CD14-positive monocyte (primary cell): ENCODE results near the gene GNG2. TPM values are rescaled to one million over a fixed set of nuclear protein-coding genes. Genes with fewer than 3 reads are reported as not detected.

ENCODE experiments used
- DNase-seq, 3 donors: peaks; one replicate each; pipeline ENCODE4 v3.0.0-alpha.2; 2011 to 2022
- H2AFZ ChIP-seq: 2 replicates; pipeline ENCODE4 v1.6.0; 2012; ENCODE audit warnings: mild to moderate bottlenecking, low read depth, low read length, inconsistent platforms; ENCODE audit not compliant: insufficient read depth, poor library complexity, severe bottlenecking
- H3K27ac ChIP-seq, 2 donors: 1 replicate in 1 of 2; 2 replicates in 1 of 2; pipeline ENCODE4 v1.5.1; 2012 to 2013; ENCODE audit warnings: low read length in 2 of 2, control low read depth in 1 of 2, inconsistent platforms in 1 of 2, low read depth in 1 of 2, mild to moderate bottlenecking in 1 of 2
- H3K27me3 ChIP-seq, 2 donors: one replicate each; pipeline versions ENCODE4 v1.6.0 to v1.6.1; 2011 to 2013; ENCODE audit warnings: low read length in 2 of 2; ENCODE audit not compliant: control insufficient read depth in 2 of 2, insufficient read depth in 2 of 2
- H3K36me3 ChIP-seq, 2 donors: replicated peaks in 1 of 2; 1 replicate in 1 of 2; 2 replicates in 1 of 2; pipeline versions ENCODE4 v1.5.1 to v1.6.1; 2012 to 2013; ENCODE audit warnings: low read length in 2 of 2, control low read depth in 1 of 2, inconsistent platforms in 1 of 2, mild to moderate bottlenecking in 1 of 2; ENCODE audit not compliant: insufficient read depth in 2 of 2, control insufficient read depth in 1 of 2
- H3K4me1 ChIP-seq, 2 donors: 1 replicate in 1 of 2; 2 replicates in 1 of 2; pipeline versions ENCODE4 v1.5.1 to v1.6.1; 2012 to 2013; ENCODE audit warnings: low read length in 2 of 2, control low read depth in 1 of 2, inconsistent platforms in 1 of 2, mild to moderate bottlenecking in 1 of 2, moderate library complexity in 1 of 2; ENCODE audit not compliant: insufficient read depth in 2 of 2, control insufficient read depth in 1 of 2
- H3K4me2 ChIP-seq: replicated peaks from 2 replicates; pipeline ENCODE3; 2012; ENCODE audit warnings: low read length, moderate library complexity, mild to moderate bottlenecking; ENCODE audit not compliant: poor library complexity, severe bottlenecking; ENCODE audit errors: extremely low read depth
- H3K4me3 ChIP-seq, 3 experiments: fragments of 200-600 bp in 1 of 3; sonication (generic) in 1 of 3; replicated peaks in 1 of 3; 1 replicate in 2 of 3; 2 replicates in 1 of 3; pipeline ENCODE4 v1.5.1; 2011 to 2013; ENCODE audit warnings: low read length in 3 of 3, mild to moderate bottlenecking in 3 of 3, control low read depth in 2 of 3, low read depth in 2 of 3, inconsistent platforms in 1 of 3, moderate library complexity in 1 of 3
- H3K79me2 ChIP-seq: 2 replicates; pipeline ENCODE4 v1.6.0; 2012; ENCODE audit warnings: mild to moderate bottlenecking, control low read depth, inconsistent platforms, low read length, moderate library complexity; ENCODE audit not compliant: insufficient read depth
- H3K9ac ChIP-seq: 2 replicates; pipeline ENCODE4 v1.6.0; 2017; ENCODE audit warnings: low read length, mild to moderate bottlenecking; ENCODE audit not compliant: insufficient read depth, poor library complexity, severe bottlenecking
- H3K9me3 ChIP-seq, 2 donors: replicated peaks in 1 of 2; 1 replicate in 1 of 2; 2 replicates in 1 of 2; pipeline versions ENCODE4 v1.5.1 to v1.6.1; 2012 to 2013; ENCODE audit warnings: low read length in 2 of 2, control low read depth in 1 of 2; ENCODE audit not compliant: control insufficient read depth in 1 of 2, insufficient read depth in 1 of 2
- H4K20me1 ChIP-seq: 2 replicates; pipeline ENCODE4 v1.6.0; 2012; ENCODE audit warnings: mild to moderate bottlenecking, low read length, control low read depth, moderate library complexity; ENCODE audit not compliant: insufficient read depth
- H3K27ac Mint-ChIP-seq, 7 donors: one replicate each; pipeline ENCODE4 v1.8.0; 2020; ENCODE audit warnings: mild to moderate bottlenecking in 7 of 7, mixed read lengths in 7 of 7, moderate library complexity in 6 of 7, inconsistent platforms in 2 of 7
- H3K27me3 Mint-ChIP-seq, 3 donors: one replicate each; pipeline ENCODE4 v1.8.0; 2021 to 2022; ENCODE audit warnings: low read depth in 3 of 3, mild to moderate bottlenecking in 3 of 3, mixed read lengths in 3 of 3, moderate library complexity in 3 of 3, inconsistent platforms in 1 of 3
- H3K36me3 Mint-ChIP-seq, 2 donors: one replicate each; pipeline ENCODE4 v1.8.0; 2020; ENCODE audit warnings: mixed read lengths in 2 of 2, inconsistent platforms in 1 of 2, mild to moderate bottlenecking in 1 of 2
- H3K4me1 Mint-ChIP-seq: one replicate; pipeline ENCODE4 v1.8.0; 2020; ENCODE audit warnings: mild to moderate bottlenecking, mixed read lengths
- H3K4me3 Mint-ChIP-seq, 2 donors: one replicate each; pipeline ENCODE4 v1.8.0; 2020; ENCODE audit warnings: mild to moderate bottlenecking in 2 of 2, mixed read lengths in 2 of 2, moderate library complexity in 1 of 2
- H3K9me3 Mint-ChIP-seq, 7 donors: one replicate each; pipeline ENCODE4 v1.8.0; 2020 to 2022; ENCODE audit warnings: mixed read lengths in 7 of 7, mild to moderate bottlenecking in 6 of 7, moderate library complexity in 6 of 7, inconsistent platforms in 2 of 7
- WGBS: methylation state at CpG from one replicate; pipeline ENCODE4 v1.1.5; 2013; ENCODE audit warnings: missing lambda C conversion rate; ENCODE audit not compliant: insufficient coverage; 5-methylcytosine and 5-hydroxymethylcytosine counted together
- intact Hi-C, 2 donors: fragments of 100-400 bp; cut with micrococcal nuclease; formaldehyde crosslinking; loops; one replicate each; pipeline versions ENCODE4 v1.15.0 to v1.15.1; 2023
- polyA plus RNA-seq, 3 donors: library from polyadenylated mRNA; depleted of rRNA in 1 of 3; unstranded in 2 of 3; stranded (reverse) in 1 of 3; fragments of 300-500 nt in 2 of 3; fragments of >200 nt in 1 of 3; fragmentation: Illumina TruSeq in 2 of 3; gene quantifications; 1 replicate in 2 of 3; 2 replicates in 1 of 3; pipeline ENCODE4 v1.2.3, GENCODE V29; 2012 to 2021
- TF ChIP-seq, protein P1 (sequence below): fragments of 200-600 bp; IDR thresholded peaks from one replicate; pipeline ENCODE4 v1.8.0; 2022; ENCODE audit warnings: antibody characterized with exemption, mild to moderate bottlenecking

Gene GNG2
- polyA plus RNA-seq, 3 donors, result 42.7 to 151 (median 146) TPM

DNA sequence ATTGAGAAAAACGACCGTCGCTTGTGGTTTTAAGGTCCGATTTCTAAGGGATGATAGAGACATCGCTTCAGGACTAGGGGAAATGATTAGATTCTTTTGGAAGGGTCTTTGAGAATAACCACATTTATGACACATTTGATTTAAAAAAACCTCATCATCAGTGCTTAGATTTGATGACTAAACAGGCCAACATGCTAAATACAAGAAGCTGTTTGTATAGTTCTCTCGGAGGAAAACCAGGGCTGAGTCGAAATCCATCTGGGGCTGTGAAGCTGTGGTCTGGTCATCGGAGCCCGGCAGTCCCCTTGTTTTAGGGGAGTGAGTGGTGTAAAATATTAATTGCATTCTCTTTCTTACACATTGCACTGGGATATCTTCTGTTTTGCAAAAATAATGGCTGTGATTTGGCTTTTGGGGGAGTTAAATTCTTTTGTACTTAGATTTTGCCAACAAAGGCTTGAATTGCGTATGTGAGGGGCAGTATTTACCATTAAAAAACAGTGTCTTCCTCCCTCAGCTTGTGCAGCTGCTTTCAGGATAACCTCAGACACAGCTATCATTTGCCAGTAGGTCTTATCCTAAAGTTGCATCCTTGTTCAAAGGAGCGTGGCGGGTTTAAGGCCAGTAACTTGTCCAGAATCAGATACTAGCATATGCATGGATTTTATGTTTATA, 550 bp downstream of the GNG2 start:
- peak overlapping the region; percentile 70 for H2AFZ ChIP-seq
- WGBS, result 0% methylated on average over 4 of the region's 12 CpGs
- H3K9ac ChIP-seq, result peak overlapping the region; percentile 74
- no peaks in the 10 kb centered on the region for H3K9me3 ChIP-seq
- no peaks in the 10 kb centered on the region for H3K27me3 ChIP-seq
- H3K4me3 ChIP-seq, result peak overlapping the region; percentile 79 to 95 (median 82)
- TF ChIP-seq, protein P1, sequence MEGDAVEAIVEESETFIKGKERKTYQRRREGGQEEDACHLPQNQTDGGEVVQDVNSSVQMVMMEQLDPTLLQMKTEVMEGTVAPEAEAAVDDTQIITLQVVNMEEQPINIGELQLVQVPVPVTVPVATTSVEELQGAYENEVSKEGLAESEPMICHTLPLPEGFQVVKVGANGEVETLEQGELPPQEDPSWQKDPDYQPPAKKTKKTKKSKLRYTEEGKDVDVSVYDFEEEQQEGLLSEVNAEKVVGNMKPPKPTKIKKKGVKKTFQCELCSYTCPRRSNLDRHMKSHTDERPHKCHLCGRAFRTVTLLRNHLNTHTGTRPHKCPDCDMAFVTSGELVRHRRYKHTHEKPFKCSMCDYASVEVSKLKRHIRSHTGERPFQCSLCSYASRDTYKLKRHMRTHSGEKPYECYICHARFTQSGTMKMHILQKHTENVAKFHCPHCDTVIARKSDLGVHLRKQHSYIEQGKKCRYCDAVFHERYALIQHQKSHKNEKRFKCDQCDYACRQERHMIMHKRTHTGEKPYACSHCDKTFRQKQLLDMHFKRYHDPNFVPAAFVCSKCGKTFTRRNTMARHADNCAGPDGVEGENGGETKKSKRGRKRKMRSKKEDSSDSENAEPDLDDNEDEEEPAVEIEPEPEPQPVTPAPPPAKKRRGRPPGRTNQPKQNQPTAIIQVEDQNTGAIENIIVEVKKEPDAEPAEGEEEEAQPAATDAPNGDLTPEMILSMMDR, result no peak
- peak overlapping the region; percentile 88 to 92 for H3K27ac ChIP-seq
- peak overlapping the region; percentile 96 to 97 for H3K4me3 Mint-ChIP-seq
- H3K4me1 Mint-ChIP-seq, result peaks cover 78% of the 10 kb centered on the region
- H3K27ac Mint-ChIP-seq, result peak overlapping the region; percentile 93 to 97 (median 95)
- intact Hi-C loops, result loop anchor here in 1 of 2 donors (5.0 kb wide), 1 partner anchor 79 kb away; no protein-coding TSS in a partner anchor
- DNase-seq, result peak in 2 of 3 donors; percentile 48 to 74
- peaks cover 28% of the 10 kb centered on the region for H4K20me1 ChIP-seq
- H3K9me3 Mint-ChIP-seq, result peaks cover 0 to 1% (median 0%) of the 10 kb centered on the region in 7 donors
- peak overlapping the region; percentile 89 for H3K4me2 ChIP-seq
- H3K36me3 Mint-ChIP-seq, result peaks cover 7 to 9% of the 10 kb centered on the region in 2 donors
- peaks cover 58 to 80% of the 10 kb centered on the region in 2 donors for H3K4me1 ChIP-seq
- H3K79me2 ChIP-seq, result peaks cover 51% of the 10 kb centered on the region
- peaks cover 0 to 2% (median 0%) of the 10 kb centered on the region in 3 donors for H3K27me3 Mint-ChIP-seq
- H3K36me3 ChIP-seq, result no peaks in the 10 kb centered on the region

DNA sequence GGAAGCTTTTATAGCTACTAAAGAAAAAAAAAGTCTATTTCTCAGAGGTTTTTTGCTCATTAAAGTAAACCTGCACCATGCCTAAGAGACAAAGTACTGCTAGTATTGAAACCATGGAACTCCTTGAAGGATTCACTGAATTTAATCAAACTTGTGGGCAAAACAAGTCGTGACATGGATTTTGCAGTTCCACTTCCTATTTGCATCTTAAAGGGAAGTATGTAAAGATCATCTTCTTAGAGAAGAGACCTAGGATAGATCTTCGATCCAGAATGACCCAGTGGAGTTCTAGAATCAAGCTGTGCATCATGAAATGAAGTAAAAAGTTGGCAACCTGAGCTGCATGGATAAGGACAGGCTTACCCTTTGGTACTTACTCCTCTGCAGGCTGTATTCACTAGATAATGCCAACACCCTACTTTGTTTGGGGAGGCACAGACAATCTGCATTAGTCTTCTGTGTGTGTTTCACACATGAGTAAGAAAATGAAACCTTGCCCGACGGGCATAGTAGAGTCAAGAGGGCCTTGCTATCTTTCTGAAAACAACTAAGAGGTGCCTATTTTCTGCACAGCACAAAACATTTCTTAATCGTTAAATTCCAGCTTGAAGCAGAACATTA, 1.9 kb downstream of the GNG2 start:
- Histone ChIP-seq H3K27ac (peak overlapping the region in 1 of 2 donors; percentile 92), H3K79me2 (peaks cover 64% of the 10 kb centered on the region), H3K36me3 (no peaks in the 10 kb centered on the region), H3K27me3 (no peaks in the 10 kb centered on the region), H2AFZ (no peak overlapping the region), H4K20me1 (peaks cover 37% of the 10 kb centered on the region), H3K4me1 (peaks cover 55 to 81% of the 10 kb centered on the region in 2 donors), H3K9ac (peak overlapping the region; percentile 74), H3K9me3 (no peaks in the 10 kb centered on the region), H3K4me3 (peak overlapping the region; percentile 79 to 95 (median 82)), H3K4me2 (peak overlapping the region; percentile 89)
- H3K27me3 Mint-ChIP-seq, result peaks cover 0 to 2% (median 0%) of the 10 kb centered on the region in 3 donors
- TF ChIP-seq, protein P1, result no peak
- H3K4me3 Mint-ChIP-seq, result peak overlapping the region; percentile 96 to 97
- DNase-seq, result peak in 2 of 3 donors; percentile 41 to 53
- H3K4me1 Mint-ChIP-seq, result peaks cover 66% of the 10 kb centered on the region
- peak overlapping the region; percentile 49 to 97 (median 94) for H3K27ac Mint-ChIP-seq
- no CpG with 5 or more reads among the region's 5 CpGs for WGBS
- intact Hi-C loops, result loop anchor here in 1 of 2 donors (5.0 kb wide), 1 partner anchor 80 kb away; no protein-coding TSS in a partner anchor
- peaks cover 0 to 1% (median 0%) of the 10 kb centered on the region in 7 donors for H3K9me3 Mint-ChIP-seq
- H3K36me3 Mint-ChIP-seq, result peaks cover 7 to 9% of the 10 kb centered on the region in 2 donors
